Ascending aorta (tissue), 2 donors: ENCODE measurements around the gene IQCF6. TPM values are rescaled to one million over a fixed set of nuclear protein-coding genes. Genes with fewer than 3 reads are reported as not detected.

ENCODE experiments used
- DNase-seq, 2 donors: peaks; one replicate each; pipeline ENCODE4 v3.0.0-alpha.2; 2019; ENCODE audit warnings: low spot score in 2 of 2
- H3K27ac ChIP-seq, 2 donors: fragments of 200-600 bp; sonication (generic); one replicate each; pipeline ENCODE4 v1.5.1; 2016 to 2017; ENCODE audit warnings: mild to moderate bottlenecking in 1 of 2
- H3K27me3 ChIP-seq: fragments of 200-600 bp; sonication (generic); one replicate; pipeline ENCODE4 v1.5.1; 2017
- H3K36me3 ChIP-seq, 2 donors: fragments of 200-600 bp; sonication (generic); one replicate each; pipeline ENCODE4 v1.5.1; 2016
- H3K4me1 ChIP-seq, 2 donors: fragments of 200-600 bp; sonication (generic); one replicate each; pipeline ENCODE4 v1.5.1; 2016 to 2017; ENCODE audit warnings: mild to moderate bottlenecking in 1 of 2
- H3K4me3 ChIP-seq, 2 donors: fragments of 200-600 bp; sonication (generic); one replicate each; pipeline ENCODE4 v1.5.1; 2016 to 2017; ENCODE audit warnings: mild to moderate bottlenecking in 1 of 2
- H3K9me3 ChIP-seq, 2 donors: fragments of 200-600 bp; sonication (generic); one replicate each; pipeline ENCODE4 v1.5.1; 2016
- CTCF ChIP-seq, 3 experiments: fragments of 200-600 bp in 2 of 3; fragments of 450-650 bp in 1 of 3; sonication (generic) in 2 of 3; IDR thresholded peaks; one replicate each; pipeline ENCODE4 v1.5.1; 2016 to 2019; ENCODE audit warnings: antibody characterized with exemption in 3 of 3, mild to moderate bottlenecking in 1 of 3, moderate library complexity in 1 of 3
- intact Hi-C: fragments of 100-400 bp; cut with DNase I; formaldehyde crosslinking; loops from one replicate; pipeline ENCODE4 v1.15.1; 2023
- total RNA-seq: library from RNA; depleted of rRNA; stranded (reverse); fragments of >200 nt; gene quantifications from one replicate; pipeline ENCODE4 v1.1.0, GENCODE V29; 2016

IQCF6 gene
- total RNA-seq, 1 donor from 2014 or later, result not detected

DNA sequence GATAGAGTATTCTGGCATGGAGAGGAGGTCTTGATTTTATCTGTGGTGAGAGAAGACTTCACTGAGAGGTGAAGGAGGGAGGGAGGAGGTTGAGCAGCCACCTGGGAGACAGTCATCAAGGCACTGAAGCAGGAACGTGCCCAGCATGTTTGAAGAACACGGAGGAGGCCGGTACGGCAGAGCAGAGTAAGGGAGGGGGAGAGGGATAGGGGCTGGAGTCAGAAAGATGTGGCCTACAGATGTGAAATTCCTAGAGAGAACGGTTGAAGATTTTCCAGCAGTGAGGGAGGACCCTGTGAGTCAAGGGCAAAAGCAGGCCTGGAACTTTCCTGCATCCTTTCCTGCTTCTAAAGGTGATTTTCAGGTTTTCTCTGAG lies 21.7 kb upstream of the IQCF6 start:
- Histone ChIP-seq H3K27ac (no peak overlapping the region), H3K4me1 (no peaks in the 10 kb centered on the region), H3K27me3 (no peaks in the 10 kb centered on the region), H3K36me3 (no peaks in the 10 kb centered on the region), H3K9me3 (no peaks in the 10 kb centered on the region), H3K4me3 (no peak overlapping the region)
- DNase-seq, result no peak
- intact Hi-C loops, result loop anchor here (2.0 kb wide), 1 partner anchor 298 kb away; no protein-coding TSS in a partner anchor
- TF ChIP-seq CTCF (IDR thresholded peaks at IDR 0.05), result no peak

DNA sequence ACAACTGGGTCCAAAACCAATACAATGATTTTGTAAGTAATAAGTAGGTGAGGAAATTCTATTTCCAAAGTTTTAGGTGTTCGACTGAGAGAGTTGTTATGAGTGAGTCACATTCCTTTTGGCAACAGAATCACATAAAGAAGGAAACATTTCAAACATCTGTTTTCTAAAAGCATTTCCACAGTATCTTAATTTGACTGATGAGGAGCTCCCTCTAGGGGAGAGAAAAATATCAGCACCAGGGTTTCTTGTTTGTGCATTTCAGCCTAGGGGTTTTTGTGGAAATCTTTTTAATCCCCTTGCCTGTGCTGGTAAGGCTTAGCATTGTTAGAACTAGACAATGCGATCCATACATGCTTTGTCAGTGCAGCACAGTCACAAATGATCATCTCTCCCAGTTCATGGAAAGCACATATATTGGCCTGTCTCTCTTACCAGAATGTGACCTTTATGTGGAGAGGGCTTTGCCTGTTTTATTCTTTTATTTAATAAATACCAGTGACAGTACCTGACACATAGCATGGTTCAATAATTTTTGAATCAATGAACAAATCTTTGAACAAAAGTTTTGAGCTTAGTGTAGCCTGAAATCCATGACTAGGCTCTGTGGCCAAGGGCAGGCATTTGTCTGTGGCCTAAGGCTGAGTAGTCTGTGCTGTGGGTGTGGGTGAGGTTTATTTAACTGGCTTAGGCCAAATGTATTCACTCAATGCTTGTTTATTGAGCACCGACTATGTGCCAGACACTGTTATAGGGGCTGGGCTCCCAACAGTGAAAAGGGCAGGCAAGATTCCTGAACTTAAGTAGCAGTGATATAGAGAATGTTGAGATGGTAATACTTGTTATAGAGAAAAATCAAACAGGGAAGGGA lies 21.1 kb upstream of the IQCF6 start:
- intact Hi-C loops, result loop anchor here (2.0 kb wide), 1 partner anchor 297 kb away; no protein-coding TSS in a partner anchor
- Histone ChIP-seq H3K27ac (no peak overlapping the region), H3K36me3 (no peaks in the 10 kb centered on the region), H3K4me1 (no peaks in the 10 kb centered on the region), H3K9me3 (no peaks in the 10 kb centered on the region), H3K4me3 (no peak overlapping the region), H3K27me3 (no peaks in the 10 kb centered on the region)
- peak; percentile 54 to 73 (median 57) for TF ChIP-seq CTCF (IDR thresholded peaks at IDR 0.05)
- DNase-seq, result no peak

DNA sequence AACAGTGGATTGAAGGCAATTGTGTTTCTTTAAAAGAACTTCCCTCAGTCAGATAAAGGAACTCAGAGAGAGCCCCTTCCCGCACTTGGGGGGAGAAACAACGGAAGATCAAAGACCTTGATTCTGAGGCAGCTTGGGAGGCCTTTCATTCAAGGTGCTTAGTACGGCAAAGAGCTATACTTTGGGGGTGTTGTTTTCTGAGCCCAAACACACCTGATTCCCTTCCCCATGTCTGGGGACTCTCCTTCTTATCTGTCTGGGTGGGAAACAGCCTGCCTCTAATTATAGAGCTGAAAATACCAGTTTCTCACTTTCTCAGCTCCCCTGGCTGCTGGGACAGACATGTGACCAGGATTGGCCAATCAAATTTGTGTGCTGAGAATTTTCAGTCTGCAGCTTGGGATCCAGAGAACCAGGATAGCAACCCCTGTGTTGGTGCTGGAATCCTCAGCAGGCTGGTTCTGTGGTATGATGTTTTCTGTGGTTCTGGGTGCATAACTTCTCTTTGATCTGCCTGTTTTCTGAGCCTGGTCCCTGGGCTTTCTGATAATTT lies 19.4 kb upstream of the IQCF6 start:
- intact Hi-C loops, result no loop called here
- no peaks in the 10 kb centered on the region for H3K9me3 ChIP-seq
- no peaks in the 10 kb centered on the region for H3K4me1 ChIP-seq
- H3K36me3 ChIP-seq, result no peaks in the 10 kb centered on the region
- TF ChIP-seq CTCF (IDR thresholded peaks at IDR 0.05), result no peak
- H3K27ac ChIP-seq, result no peak overlapping the region
- H3K27me3 ChIP-seq, result no peaks in the 10 kb centered on the region
- DNase-seq, result no peak
- H3K4me3 ChIP-seq, result no peak overlapping the region

DNA sequence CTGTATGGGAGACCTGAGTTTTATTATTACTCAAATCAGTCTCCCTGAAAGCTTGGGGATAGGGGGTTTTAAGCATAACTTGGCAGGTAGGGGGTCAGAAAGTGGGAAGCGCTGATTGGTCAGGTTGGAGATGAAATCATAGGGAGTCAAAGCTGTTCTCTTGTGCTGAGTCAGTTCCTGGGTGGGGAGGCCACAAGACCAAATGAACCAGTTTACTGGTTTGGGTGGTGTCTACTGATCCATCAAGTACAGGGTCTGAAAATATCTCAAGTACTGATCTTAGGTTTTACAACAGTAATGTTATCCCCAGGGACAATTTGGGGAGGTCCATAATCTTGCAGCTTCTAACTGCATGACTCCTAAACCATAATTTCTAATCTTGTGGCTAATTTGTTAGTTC lies 17.8 kb upstream of the IQCF6 start:
- Histone ChIP-seq H3K27ac (no peak overlapping the region), H3K9me3 (no peaks in the 10 kb centered on the region), H3K4me3 (no peak overlapping the region), H3K4me1 (no peaks in the 10 kb centered on the region), H3K27me3 (no peaks in the 10 kb centered on the region), H3K36me3 (no peaks in the 10 kb centered on the region)
- no peak for TF ChIP-seq CTCF (IDR thresholded peaks at IDR 0.05)
- no peak for DNase-seq
- intact Hi-C loops, result no loop called here

DNA sequence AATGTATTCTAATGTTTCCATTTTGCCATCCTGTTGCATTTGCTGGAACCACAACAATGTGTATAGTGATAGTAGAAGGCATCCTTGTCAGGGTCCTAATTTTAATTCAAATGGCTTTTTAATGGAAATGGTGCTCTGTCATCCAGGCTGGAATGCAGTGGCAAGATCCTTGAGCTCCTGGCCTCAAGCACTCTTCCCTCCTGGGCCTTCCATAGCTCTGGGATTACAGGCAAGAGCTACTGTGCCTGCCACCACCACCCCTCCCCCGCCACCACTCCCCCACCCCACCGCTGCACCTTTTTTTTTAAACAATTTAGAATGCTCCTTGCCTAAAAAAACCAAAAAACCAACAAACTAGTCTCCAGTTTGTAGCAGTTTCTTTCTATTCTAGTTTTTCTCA lies 15.2 kb upstream of the IQCF6 start:
- Histone ChIP-seq H3K27ac (no peak overlapping the region), H3K36me3 (no peaks in the 10 kb centered on the region), H3K4me1 (no peaks in the 10 kb centered on the region), H3K27me3 (no peaks in the 10 kb centered on the region), H3K9me3 (no peaks in the 10 kb centered on the region), H3K4me3 (no peak overlapping the region)
- DNase-seq, result no peak
- intact Hi-C loops, result no loop called here
- no peak for TF ChIP-seq CTCF (IDR thresholded peaks at IDR 0.05)
